PC-9 (cell line): ENCODE data around the gene AK8. TPM values are rescaled to one million over a fixed set of nuclear protein-coding genes. Genes with fewer than 3 reads are reported as not detected.

Source experiments
- BruUV-seq: library from RNA; stranded (reverse); fragments of 400-500 nt; replicated peaks from 2 replicates; lab custom pipeline; 2021; lab: Mats Ljungman, UMichigan
- CTCF ChIA-PET: fragments of 300-600 bp; sonication (Branson Sonifier 250); formaldehyde crosslinking; loops from one replicate; lab custom pipeline; 2022; ENCODE audit warnings: antibody characterized with exemption; lab: Charles Lee
- POLR2A ChIA-PET: fragments of 300-600 bp; sonication (Branson Sonifier 250); formaldehyde crosslinking; loops from one replicate; lab custom pipeline; 2022; ENCODE audit warnings: antibody characterized with exemption; ENCODE audit not compliant: unreplicated experiment; lab: Charles Lee
- DNase-seq, 2 experiments: peaks; one replicate each; pipeline versions ENCODE4 v3.0.0 to v3.0.0-alpha.2; 2015 to 2022; ENCODE audit warnings: mixed read lengths in 1 of 2
- H2AFZ ChIP-seq: fragments of 200-600 bp; sonication (generic); 2 replicates; pipeline ENCODE4 v1.8.1; 2017; ENCODE audit warnings: antibody characterized with exemption
- H3F3A ChIP-seq: fragments of 200-600 bp; sonication (generic); 2 replicates; pipeline ENCODE4 v1.8.1; 2017; ENCODE audit warnings: antibody characterized with exemption, mild to moderate bottlenecking, low read depth; ENCODE audit not compliant: insufficient read depth
- H3K27ac ChIP-seq: fragments of 200-600 bp; sonication (generic); 2 replicates; pipeline ENCODE4 v1.6.1; 2016; ENCODE audit warnings: mixed run types
- H3K27me3 ChIP-seq: fragments of 200-600 bp; sonication (generic); 2 replicates; pipeline ENCODE4 v1.6.1; 2016; ENCODE audit warnings: low read depth, mixed run types; ENCODE audit not compliant: insufficient read depth
- H3K36me3 ChIP-seq: fragments of 200-600 bp; sonication (generic); 2 replicates; pipeline ENCODE4 v1.6.1; 2016; ENCODE audit warnings: low read depth, mixed run types
- H3K4me1 ChIP-seq: fragments of 200-600 bp; sonication (generic); replicated peaks from 2 replicates; pipeline ENCODE4 v1.6.1; 2016; ENCODE audit warnings: mixed run types; ENCODE audit not compliant: insufficient read depth
- H3K4me2 ChIP-seq: fragments of 200-600 bp; sonication (generic); 2 replicates; pipeline ENCODE4 v1.6.1; 2017; ENCODE audit warnings: mixed run types
- H3K4me3 ChIP-seq: fragments of 200-600 bp; sonication (generic); 2 replicates; pipeline ENCODE4 v1.6.1; 2016; ENCODE audit warnings: mixed run types
- H3K79me2 ChIP-seq: fragments of 200-600 bp; sonication (generic); 2 replicates; pipeline ENCODE4 v1.6.1; 2017; ENCODE audit warnings: low read depth, mixed run types
- H3K9me2 ChIP-seq: fragments of 200-600 bp; sonication (generic); 2 replicates; pipeline ENCODE4 v1.8.1; 2017; ENCODE audit warnings: mild to moderate bottlenecking; ENCODE audit not compliant: insufficient read depth
- H3K9me3 ChIP-seq: fragments of 200-600 bp; sonication (generic); 2 replicates; pipeline ENCODE4 v1.8.1; 2016; ENCODE audit warnings: low read depth; ENCODE audit not compliant: insufficient read depth
- H4K20me1 ChIP-seq: fragments of 200-600 bp; sonication (generic); 2 replicates; pipeline ENCODE4 v1.8.1; 2017; ENCODE audit not compliant: insufficient read depth
- CTCF ChIP-seq: fragments of 200-600 bp; sonication (generic); conservative IDR thresholded peaks from 2 replicates; pipeline ENCODE4 v1.6.1; 2017; ENCODE audit warnings: mixed run types, antibody characterized with exemption, mild to moderate bottlenecking, moderate library complexity
- EZH2 ChIP-seq: fragments of 200-600 bp; sonication (generic); IDR thresholded peaks from 2 replicates; pipeline ENCODE4 v1.8.0; 2017; ENCODE audit warnings: antibody characterized with exemption, low read depth
- intact Hi-C: fragments of 100-400 bp; cut with micrococcal nuclease; formaldehyde crosslinking; loops from one replicate; pipeline ENCODE4 v1.10.0; 2022; ENCODE audit not compliant: unreplicated experiment
- total RNA-seq: library from RNA; stranded (reverse); gene quantifications from 2 replicates; pipeline ENCODE4 v1.2.3, GENCODE V29; 2021

Gene AK8
- total RNA-seq, 1 experiment from 2014 or later: 7.2 TPM

GRCh38 chr9:132861666-132862065, 16.4 kb downstream of the AK8 start:
- Histone ChIP-seq H3F3A (no peaks in the 10 kb centered on the region), H3K9me3 (no peaks in the 10 kb centered on the region), H3K4me1 (no peaks in the 10 kb centered on the region), H3K4me2 (no peak overlapping the region), H3K4me3 (no peak overlapping the region), H4K20me1 (no peaks in the 10 kb centered on the region), H3K27ac (no peak overlapping the region), H3K36me3 (no peaks in the 10 kb centered on the region), H3K9me2 (no peaks in the 10 kb centered on the region), H3K79me2 (no peaks in the 10 kb centered on the region), H3K27me3 (no peaks in the 10 kb centered on the region), H2AFZ (no peak overlapping the region)
- CTCF ChIA-PET: interaction anchor here (0.6 kb wide), 1 partner anchor 15 kb away, joined by 3 read pairs; no protein-coding TSS in a partner anchor
- no TSS peak for BruUV-seq
- DNase-seq: no peak
- intact Hi-C loops: no loop called here
- POLR2A ChIA-PET: no interaction called here
- TF ChIP-seq CTCF (no peak), EZH2 (no peak)

GRCh38 chr9:132858751-132859150, 19.3 kb downstream of the AK8 start:
- BruUV-seq: no TSS peak
- ChIA-PET CTCF (no interaction called here), POLR2A (no interaction called here)
- H3F3A ChIP-seq: no peaks in the 10 kb centered on the region
- H3K27me3 ChIP-seq: no peaks in the 10 kb centered on the region
- no peak overlapping the region for H3K27ac ChIP-seq
- intact Hi-C loops: no loop called here
- H3K4me2 ChIP-seq: no peak overlapping the region
- H2AFZ ChIP-seq: no peak overlapping the region
- TF ChIP-seq CTCF (no peak), EZH2 (no peak)
- no peaks in the 10 kb centered on the region for H3K4me1 ChIP-seq
- no peaks in the 10 kb centered on the region for H3K79me2 ChIP-seq
- H4K20me1 ChIP-seq: no peaks in the 10 kb centered on the region
- no peak overlapping the region for H3K4me3 ChIP-seq
- H3K9me3 ChIP-seq: no peaks in the 10 kb centered on the region
- DNase-seq: no peak
- H3K36me3 ChIP-seq: no peaks in the 10 kb centered on the region
- no peaks in the 10 kb centered on the region for H3K9me2 ChIP-seq

GRCh38 chr9:132857616-132858342, 20.3 kb downstream of the AK8 start:
- no peaks in the 10 kb centered on the region for H3F3A ChIP-seq
- H3K36me3 ChIP-seq: no peaks in the 10 kb centered on the region
- H3K4me3 ChIP-seq: no peak overlapping the region
- no peak for TF ChIP-seq CTCF
- no peak for TF ChIP-seq EZH2
- H3K27me3 ChIP-seq: no peaks in the 10 kb centered on the region
- no peak overlapping the region for H3K27ac ChIP-seq
- H3K79me2 ChIP-seq: no peaks in the 10 kb centered on the region
- H3K4me2 ChIP-seq: no peak overlapping the region
- POLR2A ChIA-PET: no interaction called here
- no TSS peak for BruUV-seq
- H3K9me2 ChIP-seq: no peaks in the 10 kb centered on the region
- DNase-seq: no peak
- no peak overlapping the region for H2AFZ ChIP-seq
- CTCF ChIA-PET: no interaction called here
- H3K4me1 ChIP-seq: no peaks in the 10 kb centered on the region
- no peaks in the 10 kb centered on the region for H4K20me1 ChIP-seq
- H3K9me3 ChIP-seq: no peaks in the 10 kb centered on the region
- intact Hi-C loops: no loop called here
